ENCODE data around the gene ABCD3.
"Not testable (repeated sequence)": the region's sequence is repeated elsewhere in the genome, so short reads cannot be mapped to it uniquely, and the experiment has no call there.

Gene ABCD3

DNA sequence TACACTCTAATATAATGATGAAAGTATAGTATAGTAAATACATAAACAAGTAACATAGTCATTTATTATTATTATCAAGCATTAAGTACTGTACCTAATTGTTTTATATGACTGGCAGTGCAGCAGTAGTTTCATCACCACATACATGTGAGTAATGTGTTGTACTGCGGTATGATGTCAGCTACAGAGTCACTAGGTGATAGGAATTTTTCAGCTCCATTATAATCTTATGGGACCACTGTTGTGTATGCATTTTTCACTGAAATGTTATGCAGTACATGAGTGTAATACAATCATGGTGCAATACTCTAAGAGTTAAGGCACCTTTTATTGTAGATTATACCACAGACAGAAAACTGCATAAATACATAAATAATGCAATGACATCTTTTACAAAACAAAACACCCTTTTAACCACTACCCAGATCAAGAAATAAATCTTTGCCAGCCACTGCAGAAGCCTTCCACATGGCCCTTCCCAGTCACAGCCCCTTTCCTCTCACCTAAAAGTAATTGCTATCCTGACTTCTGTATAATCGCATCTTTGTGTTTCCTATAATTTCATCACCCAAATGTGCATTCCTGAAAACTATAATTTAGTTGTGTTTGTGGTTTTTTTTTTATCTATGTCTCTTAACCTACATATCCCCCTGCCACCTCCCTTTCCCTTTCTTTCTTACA, 16.3 kb downstream of the ABCD3 start:
- Histone ChIP-seq H3K4me2 (ENCODE audit: low read length) (no peak overlapping the region), H3K27me3 (ENCODE audit: insufficient read depth, low read length) (no peaks in the 10 kb centered on the region), H3K79me1 (ENCODE audit: low read length) (no peaks in the 10 kb centered on the region), H3K4me1 (ENCODE audit: control insufficient read depth in 1 of 2, insufficient read depth in 2 of 2, low read length in 2 of 2) (no peaks in the 10 kb centered on the region), H4K12ac (ENCODE audit: low read depth, low read length) (no peak overlapping the region), H3K9me3 (ENCODE audit: insufficient read depth, low read depth, low read length) (no peaks in the 10 kb centered on the region), H3K4me3 (ENCODE audit: low read depth, low read length) (no peak overlapping the region), H3K18ac (ENCODE audit: low read length) (no peak overlapping the region), H2BK5ac (ENCODE audit: low read depth, low read length, poor library complexity) (no peak overlapping the region), H3K27ac (ENCODE audit: low read depth, low read length) (no peak overlapping the region), H4K91ac (ENCODE audit: low read depth, low read length) (no peak overlapping the region), H2AK5ac (ENCODE audit: low read length) (no peak overlapping the region), H3K23ac (ENCODE audit: low read length) (no peak overlapping the region), H3K9ac (ENCODE audit: low read length) (no peak overlapping the region), H4K8ac (ENCODE audit: low read depth, low read length) (no peak overlapping the region), H3K36me3 (ENCODE audit: control insufficient read depth in 1 of 2, insufficient read depth in 2 of 2, low read length in 2 of 2) (peaks cover 0 to 2% of the 10 kb centered on the region in 2 experiments), H2AFZ (ENCODE audit: insufficient read depth, low read length, poor library complexity) (no peak overlapping the region), H3K4ac (ENCODE audit: low read depth, low read length) (no peak overlapping the region), H2BK120ac (ENCODE audit: insufficient read depth, low read length, poor library complexity) (no peak overlapping the region), H2BK12ac (ENCODE audit: low read length) (no peak overlapping the region), H3K79me2 (ENCODE audit: control insufficient read depth, insufficient read depth, low read length, poor library complexity) (peaks cover 3% of the 10 kb centered on the region), H3K14ac (ENCODE audit: low read length) (no peak overlapping the region)
- WGBS (ENCODE audit: extremely low coverage, insufficient coverage, insufficient read length), result no CpG with 5 or more reads among the region's 2 CpGs
- peak in 1 of 2 donors; percentile 46 for DNase-seq

DNA sequence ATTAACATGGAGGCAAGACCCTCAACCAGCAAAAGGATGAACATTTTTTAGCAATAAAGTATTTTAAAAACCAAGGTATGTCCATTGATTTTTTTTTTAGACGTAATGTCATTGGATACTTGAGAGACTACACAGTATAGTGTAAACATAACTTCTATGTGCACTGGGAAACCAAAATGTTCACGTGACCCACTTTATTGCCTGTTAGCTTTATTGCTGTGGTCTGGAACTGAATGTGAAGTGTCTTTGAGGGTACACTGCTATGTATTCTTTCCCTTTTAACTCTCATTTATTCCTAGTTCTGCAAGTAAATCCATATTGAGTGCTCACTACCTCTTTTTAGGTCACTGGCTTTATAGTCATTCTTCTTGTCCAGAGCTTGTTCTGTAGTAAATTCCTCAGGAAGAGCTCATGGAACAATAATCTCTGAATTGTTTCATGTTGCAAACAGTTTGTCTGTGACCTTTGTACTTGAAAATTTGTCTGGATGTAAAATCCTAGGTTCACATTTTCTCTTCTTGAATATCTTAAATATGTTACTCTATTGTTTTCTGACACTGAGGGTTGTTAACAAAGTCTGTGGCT, 20.6 kb downstream of the ABCD3 start:
- no peaks in the 10 kb centered on the region for H3K79me1 ChIP-seq (ENCODE audit: low read length)
- WGBS (ENCODE audit: extremely low coverage, insufficient coverage, insufficient read length), result no CpG with 5 or more reads among the region's 2 CpGs
- H3K27ac ChIP-seq (ENCODE audit: low read depth, low read length), result no peak overlapping the region
- H4K8ac ChIP-seq (ENCODE audit: low read depth, low read length), result no peak overlapping the region
- H2AK5ac ChIP-seq (ENCODE audit: low read length), result no peak overlapping the region
- no peak overlapping the region for H4K12ac ChIP-seq (ENCODE audit: low read depth, low read length)
- H2BK120ac ChIP-seq (ENCODE audit: insufficient read depth, low read length, poor library complexity), result no peak overlapping the region
- no peak overlapping the region for H2AFZ ChIP-seq (ENCODE audit: insufficient read depth, low read length, poor library complexity)
- no peaks in the 10 kb centered on the region for H3K27me3 ChIP-seq (ENCODE audit: insufficient read depth, low read length)
- H3K4me1 ChIP-seq (ENCODE audit: control insufficient read depth in 1 of 2, insufficient read depth in 2 of 2, low read length in 2 of 2), result no peaks in the 10 kb centered on the region
- H3K4ac ChIP-seq (ENCODE audit: low read depth, low read length), result no peak overlapping the region
- H3K36me3 ChIP-seq (ENCODE audit: control insufficient read depth in 1 of 2, insufficient read depth in 2 of 2, low read length in 2 of 2), result peaks cover 0 to 2% of the 10 kb centered on the region in 2 experiments
- no peak overlapping the region for H3K4me2 ChIP-seq (ENCODE audit: low read length)
- peak in 1 of 2 donors; percentile 52 for DNase-seq
- peaks cover 3% of the 10 kb centered on the region for H3K79me2 ChIP-seq (ENCODE audit: control insufficient read depth, insufficient read depth, low read length, poor library complexity)
- H2BK12ac ChIP-seq (ENCODE audit: low read length), result no peak overlapping the region
- H3K9me3 ChIP-seq (ENCODE audit: insufficient read depth, low read depth, low read length), result no peaks in the 10 kb centered on the region
- no peak overlapping the region for H3K9ac ChIP-seq (ENCODE audit: low read length)
- H4K91ac ChIP-seq (ENCODE audit: low read depth, low read length), result no peak overlapping the region
- H2BK5ac ChIP-seq (ENCODE audit: low read depth, low read length, poor library complexity), result no peak overlapping the region
- no peak overlapping the region for H3K14ac ChIP-seq (ENCODE audit: low read length)
- no peak overlapping the region for H3K18ac ChIP-seq (ENCODE audit: low read length)
- no peak overlapping the region for H3K4me3 ChIP-seq (ENCODE audit: low read depth, low read length)
- H3K23ac ChIP-seq (ENCODE audit: low read length), result no peak overlapping the region

DNA sequence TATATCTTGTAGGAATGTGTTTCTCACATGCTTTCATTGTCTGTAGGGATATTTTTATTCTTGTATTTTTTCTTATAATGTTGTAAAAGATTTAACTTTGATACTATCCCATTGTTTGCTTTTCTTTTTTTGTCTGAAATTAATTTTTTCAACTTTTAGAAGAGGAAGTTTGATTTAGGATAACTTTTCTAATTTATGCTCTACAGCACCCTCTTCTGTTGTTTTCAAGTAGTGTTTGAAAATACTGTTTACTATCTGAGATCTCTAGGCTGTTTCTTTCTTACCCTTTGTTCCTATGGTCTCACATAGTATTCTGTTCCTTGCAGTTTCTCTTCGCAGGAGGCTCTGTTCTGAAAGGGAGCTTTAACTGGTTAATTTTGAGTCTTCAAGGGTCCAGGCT, 21.9 kb downstream of the ABCD3 start:
- Histone ChIP-seq H3K23ac (ENCODE audit: low read length) (no peak overlapping the region), H3K27me3 (ENCODE audit: insufficient read depth, low read length) (no peaks in the 10 kb centered on the region), H3K79me1 (ENCODE audit: low read length) (no peaks in the 10 kb centered on the region), H3K4ac (ENCODE audit: low read depth, low read length) (peak overlapping the region; percentile 64), H3K9ac (ENCODE audit: low read length) (no peak overlapping the region), H2AK5ac (ENCODE audit: low read length) (no peak overlapping the region), H4K91ac (ENCODE audit: low read depth, low read length) (no peak overlapping the region), H4K12ac (ENCODE audit: low read depth, low read length) (no peak overlapping the region), H3K4me3 (ENCODE audit: low read depth, low read length) (no peak overlapping the region), H3K18ac (ENCODE audit: low read length) (no peak overlapping the region), H2BK12ac (ENCODE audit: low read length) (no peak overlapping the region), H3K27ac (ENCODE audit: low read depth, low read length) (no peak overlapping the region), H2BK5ac (ENCODE audit: low read depth, low read length, poor library complexity) (no peak overlapping the region), H2AFZ (ENCODE audit: insufficient read depth, low read length, poor library complexity) (no peak overlapping the region), H4K8ac (ENCODE audit: low read depth, low read length) (no peak overlapping the region), H3K14ac (ENCODE audit: low read length) (no peak overlapping the region), H3K9me3 (ENCODE audit: insufficient read depth, low read depth, low read length) (peaks cover 3% of the 10 kb centered on the region), H3K4me1 (ENCODE audit: control insufficient read depth in 1 of 2, insufficient read depth in 2 of 2, low read length in 2 of 2) (no peaks in the 10 kb centered on the region), H3K36me3 (ENCODE audit: control insufficient read depth in 1 of 2, insufficient read depth in 2 of 2, low read length in 2 of 2) (peaks cover 3% of the 10 kb centered on the region in 2 experiments), H3K4me2 (ENCODE audit: low read length) (no peak overlapping the region), H2BK120ac (ENCODE audit: insufficient read depth, low read length, poor library complexity) (no peak overlapping the region), H3K79me2 (ENCODE audit: control insufficient read depth, insufficient read depth, low read length, poor library complexity) (peaks cover 3% of the 10 kb centered on the region)
- WGBS (ENCODE audit: extremely low coverage, insufficient coverage, insufficient read length), result no CpG with 5 or more reads among the region's 1 CpG
- no peak for DNase-seq

DNA sequence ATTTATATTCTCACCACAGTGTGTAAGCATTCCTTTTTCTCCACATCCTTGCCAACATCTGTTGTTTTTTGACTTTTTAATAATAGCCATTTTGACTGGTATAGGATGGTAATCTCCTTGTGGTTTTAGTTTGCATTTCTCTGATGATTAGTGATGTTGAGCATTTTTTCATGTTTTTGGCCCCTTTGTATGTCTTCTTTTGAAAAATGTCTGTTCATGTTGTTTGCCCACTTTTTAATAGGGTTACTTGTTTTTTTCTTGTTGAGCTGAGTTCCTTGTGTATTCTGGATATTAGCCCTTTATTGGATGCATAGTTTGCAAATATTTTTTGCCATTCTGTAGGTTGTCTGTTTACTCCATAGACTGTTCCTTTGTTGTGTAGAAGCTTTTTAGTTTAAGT, 24.9 kb downstream of the ABCD3 start:
- not testable (repeated sequence) for H2AFZ ChIP-seq (ENCODE audit: insufficient read depth, low read length, poor library complexity); H3K79me1 ChIP-seq (ENCODE audit: low read length); H3K4me3 ChIP-seq (ENCODE audit: low read depth, low read length); H3K27ac ChIP-seq (ENCODE audit: low read depth, low read length); H3K36me3 ChIP-seq (ENCODE audit: control insufficient read depth in 1 of 2, insufficient read depth in 2 of 2, low read length in 2 of 2); H3K9ac ChIP-seq (ENCODE audit: low read length); H3K4me1 ChIP-seq (ENCODE audit: control insufficient read depth in 1 of 2, insufficient read depth in 2 of 2, low read length in 2 of 2); H3K18ac ChIP-seq (ENCODE audit: low read length); H3K27me3 ChIP-seq (ENCODE audit: insufficient read depth, low read length); H3K23ac ChIP-seq (ENCODE audit: low read length); H4K12ac ChIP-seq (ENCODE audit: low read depth, low read length); H4K91ac ChIP-seq (ENCODE audit: low read depth, low read length); H3K14ac ChIP-seq (ENCODE audit: low read length); H3K9me3 ChIP-seq (ENCODE audit: insufficient read depth, low read depth, low read length); H3K79me2 ChIP-seq (ENCODE audit: control insufficient read depth, insufficient read depth, low read length, poor library complexity); H2BK12ac ChIP-seq (ENCODE audit: low read length); H2BK120ac ChIP-seq (ENCODE audit: insufficient read depth, low read length, poor library complexity); H2BK5ac ChIP-seq (ENCODE audit: low read depth, low read length, poor library complexity); H4K8ac ChIP-seq (ENCODE audit: low read depth, low read length); H2AK5ac ChIP-seq (ENCODE audit: low read length); H3K4ac ChIP-seq (ENCODE audit: low read depth, low read length); DNase-seq; H3K4me2 ChIP-seq (ENCODE audit: low read length)

Data from trophoblast cell (in vitro differentiated cells and primary cell).